AG04449 (cell line): ENCODE measurements around the gene EMILIN3.

Experiments used
- CTCF ChIA-PET: fragments of 350-600 bp; formaldehyde crosslinking; extraction: SDS; loops from one replicate; lab custom pipeline; 2021; ENCODE audit warnings: antibody characterized with exemption; lab: Yijun Ruan, JAX
- POLR2A ChIA-PET: fragments of 400-600, 350-600 bp; formaldehyde crosslinking; extraction: SDS; loops from one replicate; lab custom pipeline; 2020; ENCODE audit warnings: antibody characterized with exemption, inconsistent platforms; lab: Yijun Ruan, JAX
- DNase-seq: peaks from one replicate; pipeline ENCODE4 v3.0.0-alpha.2; 2010; ENCODE audit warnings: low read depth, low spot score
- H3K4me3 ChIP-seq: 2 replicates; pipeline ENCODE4 v1.5.1; 2011; ENCODE audit warnings: low read depth, mild to moderate bottlenecking, control low read depth, low read length
- TF ChIP-seq, protein P1 (sequence below): IDR thresholded peaks from one replicate; pipeline ENCODE4 v1.5.1; 2011; ENCODE audit warnings: mild to moderate bottlenecking, moderate library complexity, low read length, control low read depth, inconsistent platforms; ENCODE audit not compliant: insufficient read depth; ENCODE audit errors: missing control alignments

Gene EMILIN3

DNA sequence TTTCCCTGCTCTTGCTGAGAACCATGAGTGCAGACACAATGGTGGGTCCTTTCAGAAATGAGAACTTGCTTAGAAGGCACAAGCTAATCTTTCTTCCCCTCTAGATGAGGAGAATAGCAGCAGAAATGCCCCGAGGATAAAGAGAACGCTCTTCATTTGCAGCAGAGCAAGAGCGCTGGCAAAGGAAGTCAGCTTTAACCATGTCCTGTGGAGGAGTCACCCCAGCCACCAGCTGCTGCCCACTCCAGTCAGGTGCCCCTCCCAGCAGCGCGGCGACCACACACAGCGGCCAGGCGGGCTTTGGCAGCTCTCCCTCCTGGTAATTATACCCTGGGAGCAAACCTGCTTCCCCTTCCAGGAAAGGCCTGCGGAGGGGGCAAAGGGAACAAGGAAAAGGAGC lies 42.4 kb upstream of the EMILIN3 start:
- POLR2A ChIA-PET, result no interaction called here
- CTCF ChIA-PET, result interaction anchor here (0.7 to 8.4 kb wide), 11 partner anchors 11 to 2000 kb away, joined by 3 to 172 read pairs (median 5); partner anchors contain the start of gene LPIN3
- H3K4me3 ChIP-seq, result no peak overlapping the region
- TF ChIP-seq, protein P1, sequence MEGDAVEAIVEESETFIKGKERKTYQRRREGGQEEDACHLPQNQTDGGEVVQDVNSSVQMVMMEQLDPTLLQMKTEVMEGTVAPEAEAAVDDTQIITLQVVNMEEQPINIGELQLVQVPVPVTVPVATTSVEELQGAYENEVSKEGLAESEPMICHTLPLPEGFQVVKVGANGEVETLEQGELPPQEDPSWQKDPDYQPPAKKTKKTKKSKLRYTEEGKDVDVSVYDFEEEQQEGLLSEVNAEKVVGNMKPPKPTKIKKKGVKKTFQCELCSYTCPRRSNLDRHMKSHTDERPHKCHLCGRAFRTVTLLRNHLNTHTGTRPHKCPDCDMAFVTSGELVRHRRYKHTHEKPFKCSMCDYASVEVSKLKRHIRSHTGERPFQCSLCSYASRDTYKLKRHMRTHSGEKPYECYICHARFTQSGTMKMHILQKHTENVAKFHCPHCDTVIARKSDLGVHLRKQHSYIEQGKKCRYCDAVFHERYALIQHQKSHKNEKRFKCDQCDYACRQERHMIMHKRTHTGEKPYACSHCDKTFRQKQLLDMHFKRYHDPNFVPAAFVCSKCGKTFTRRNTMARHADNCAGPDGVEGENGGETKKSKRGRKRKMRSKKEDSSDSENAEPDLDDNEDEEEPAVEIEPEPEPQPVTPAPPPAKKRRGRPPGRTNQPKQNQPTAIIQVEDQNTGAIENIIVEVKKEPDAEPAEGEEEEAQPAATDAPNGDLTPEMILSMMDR, result no peak
- no peak for DNase-seq

DNA sequence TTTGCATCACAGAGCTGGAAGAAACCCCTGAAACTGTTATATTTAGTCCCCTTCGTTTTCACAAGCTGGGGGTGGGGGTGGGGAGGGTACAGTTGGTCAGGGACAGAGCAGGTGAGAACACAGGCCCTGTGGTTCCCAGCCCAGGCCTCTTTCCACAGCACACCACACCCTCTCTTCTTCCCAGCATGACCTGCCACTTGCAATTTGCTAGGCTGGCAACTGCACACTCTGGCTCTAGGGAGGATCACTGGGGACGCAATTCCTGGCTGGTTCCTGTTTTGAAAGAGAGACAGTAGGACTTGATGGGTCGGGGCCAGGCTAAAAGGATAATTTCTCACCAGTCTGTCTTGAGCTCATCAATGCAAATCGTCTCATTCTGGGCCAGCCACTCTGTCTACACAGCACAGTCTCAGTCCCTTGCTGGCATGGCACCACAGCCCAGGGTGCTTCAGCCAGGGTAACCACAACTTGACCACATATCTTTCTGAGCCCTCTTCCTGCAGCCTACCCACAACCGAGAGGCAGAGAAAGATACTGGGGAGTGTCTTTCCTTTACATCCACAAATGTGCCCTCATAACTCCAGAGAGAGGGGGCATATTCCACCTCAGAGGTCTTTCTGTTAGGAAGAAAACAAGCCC lies 41.7 kb upstream of the EMILIN3 start:
- ChIA-PET POLR2A (no interaction called here), CTCF (interaction anchor here (1.0 to 8.4 kb wide), 5 partner anchors 11 to 440 kb away, joined by 3 to 172 read pairs (median 50); no protein-coding TSS in a partner anchor)
- TF ChIP-seq, protein P1, result no peak
- no peak overlapping the region for H3K4me3 ChIP-seq
- no peak for DNase-seq

DNA sequence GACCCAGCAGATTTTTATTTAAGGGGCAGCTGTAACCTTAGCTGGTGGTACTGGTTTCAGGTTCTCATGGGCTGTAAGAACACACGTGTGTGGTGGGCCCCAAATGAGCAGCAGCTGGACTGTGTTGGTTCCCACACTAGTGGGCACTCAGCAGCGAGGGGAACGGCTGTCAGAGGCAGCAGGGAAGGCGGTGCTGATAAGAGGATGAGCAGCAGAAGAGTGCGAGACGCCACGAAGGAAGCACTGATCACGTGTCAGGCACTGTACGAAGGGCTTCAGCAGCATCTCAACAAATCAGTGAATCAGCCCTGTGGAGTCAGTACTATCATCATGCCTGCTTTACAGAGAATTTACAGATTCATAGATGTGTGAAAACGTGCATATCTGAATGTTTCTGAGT lies 41.0 kb upstream of the EMILIN3 start:
- POLR2A ChIA-PET, result no interaction called here

DNA sequence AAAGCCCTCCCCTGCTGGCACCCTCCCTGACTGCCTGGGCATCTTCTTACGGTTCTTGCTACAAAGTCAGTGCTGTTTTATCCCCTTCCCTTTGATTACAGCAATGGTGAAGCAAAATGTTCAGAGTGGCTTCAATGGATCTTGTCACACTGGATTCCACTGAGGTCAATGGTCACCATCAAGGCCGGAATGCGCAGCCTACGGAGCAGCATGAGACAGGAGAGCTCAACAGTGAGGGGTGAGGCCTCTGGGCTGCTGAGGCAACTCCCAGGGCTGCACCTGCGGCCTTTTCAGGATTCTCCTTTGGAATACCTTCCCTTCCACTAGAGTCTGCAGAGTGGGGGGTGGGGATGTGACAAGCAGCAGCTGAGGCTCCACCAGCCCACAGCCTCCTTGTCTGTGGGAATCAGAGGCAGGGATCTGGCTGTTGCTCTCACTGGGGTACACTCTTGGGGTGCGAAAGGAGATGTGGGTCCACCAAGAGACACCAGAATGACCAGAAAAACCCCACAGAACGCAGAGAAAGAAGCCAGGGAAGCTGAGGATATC lies 40.4 kb upstream of the EMILIN3 start:
- no peak for DNase-seq
- no peak overlapping the region for H3K4me3 ChIP-seq
- CTCF ChIA-PET, result interaction anchor here (3.2 to 8.4 kb wide), 3 partner anchors 17 to 439 kb away, joined by 8 to 172 read pairs (median 59); no protein-coding TSS in a partner anchor
- POLR2A ChIA-PET, result no interaction called here
- TF ChIP-seq, protein P1, result no peak

More for the DNA sequence above, 41.0 kb upstream of the EMILIN3 start:
- no peak overlapping the region for H3K4me3 ChIP-seq
- CTCF ChIA-PET, result interaction anchor here (3.2 to 8.4 kb wide), 3 partner anchors 16 to 439 kb away, joined by 8 to 172 read pairs (median 59); no protein-coding TSS in a partner anchor
- no peak for DNase-seq
- TF ChIP-seq, protein P1, result no peak

DNA sequence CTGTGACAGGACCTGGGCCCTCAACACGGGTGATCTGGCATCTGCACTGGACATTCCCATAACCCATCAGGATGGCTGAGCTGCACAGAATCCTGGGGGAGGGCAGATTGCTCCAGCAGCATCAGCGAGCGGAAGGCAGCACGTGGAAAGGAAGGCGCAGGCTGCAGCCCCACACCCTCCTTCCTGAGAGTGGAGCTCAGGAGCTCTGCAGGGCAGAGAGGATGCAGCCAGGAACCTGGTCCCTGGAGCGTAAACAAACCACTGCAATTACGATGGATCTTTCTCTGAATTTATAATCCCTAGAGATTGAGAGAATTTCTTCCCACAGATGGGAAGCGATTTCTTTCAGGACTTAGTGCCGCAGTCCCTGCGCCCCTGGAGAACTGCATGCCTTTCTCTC lies 39.7 kb upstream of the EMILIN3 start:
- H3K4me3 ChIP-seq, result no peak overlapping the region
- TF ChIP-seq, protein P1, result no peak
- ChIA-PET POLR2A (no interaction called here), CTCF (interaction anchor here (8.4 kb wide), 1 partner anchor 18 kb away, joined by 172 read pairs; no protein-coding TSS in a partner anchor)
- no peak for DNase-seq

DNA sequence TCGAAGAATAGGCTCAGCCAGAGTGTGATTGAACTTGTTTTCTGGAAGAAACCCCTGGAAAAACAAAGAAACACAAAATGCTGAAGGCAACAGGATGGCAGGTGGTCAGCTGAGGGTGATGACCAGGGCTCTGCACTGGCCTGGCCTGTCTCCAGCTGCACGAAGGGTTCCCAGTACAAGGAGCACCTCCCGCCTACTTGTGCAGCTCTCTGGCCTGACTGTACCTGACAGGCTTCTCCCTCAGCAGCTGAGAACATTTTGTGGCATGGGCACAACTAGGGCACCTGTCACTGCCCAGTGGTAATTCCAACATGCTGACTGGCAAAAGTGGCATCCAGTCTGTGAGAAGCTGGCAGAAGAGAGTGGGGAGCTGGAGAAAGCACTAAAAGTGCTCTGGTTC lies 38.8 kb upstream of the EMILIN3 start:
- H3K4me3 ChIP-seq, result no peak overlapping the region
- ChIA-PET POLR2A (no interaction called here), CTCF (no interaction called here)
- TF ChIP-seq, protein P1, result no peak
- DNase-seq, result no peak
